GM20431 (cell line): ENCODE data around the gene ABL1.

Experiments used
- in situ Hi-C: fragments of 300-500 bp; cut with MseI, MboI; formaldehyde crosslinking; loops from one replicate; pipeline ENCODE4 v1.15.0; 2020; ENCODE audit warnings: low sequenced_read_pairs; ENCODE audit not compliant: unreplicated experiment

ABL1 gene

GRCh38 chr9:130824643-130825350 lies 10.3 kb upstream of the ABL1 start:
- in situ Hi-C loops, result no loop called here

GRCh38 chr9:130825351-130825651 lies 9.8 kb upstream of the ABL1 start:
- in situ Hi-C loops, result no loop called here

- in situ Hi-C loops, result no loop called here
Observed at GRCh38 chr9:130825809-130826208, 9.2 kb upstream of the ABL1 start.

GRCh38 chr9:130829762-130830161 lies 5.3 kb upstream of the ABL1 start:
- in situ Hi-C loops, result no loop called here

GRCh38 chr9:130830231-130830760 lies 4.8 kb upstream of the ABL1 start:
- in situ Hi-C loops, result no loop called here

GRCh38 chr9:130831077-130831476 lies 4.0 kb upstream of the ABL1 start:
- in situ Hi-C loops, result no loop called here

GRCh38 chr9:130833031-130833990 lies 1.7 kb upstream of the ABL1 start:
- in situ Hi-C loops, result no loop called here

- in situ Hi-C loops, result no loop called here
Observed at GRCh38 chr9:130835441-130836298, 616 bp downstream of the ABL1 start.

GRCh38 chr9:130837002-130837511 lies 2.0 kb downstream of the ABL1 start:
- in situ Hi-C loops, result no loop called here

GRCh38 chr9:130837643-130838042 lies 2.6 kb downstream of the ABL1 start:
- in situ Hi-C loops, result no loop called here

- in situ Hi-C loops, result no loop called here
Observed at GRCh38 chr9:130839132-130840111, 4.4 kb downstream of the ABL1 start.

- in situ Hi-C loops, result no loop called here
Observed at GRCh38 chr9:130842545-130842944, 7.5 kb downstream of the ABL1 start.

GRCh38 chr9:130843049-130843908 lies 8.2 kb downstream of the ABL1 start:
- in situ Hi-C loops, result no loop called here

- in situ Hi-C loops, result no loop called here
Observed at GRCh38 chr9:130844044-130844451, 9.0 kb downstream of the ABL1 start.

- in situ Hi-C loops, result no loop called here
Observed at GRCh38 chr9:130845254-130845653, 10.2 kb downstream of the ABL1 start.

- in situ Hi-C loops, result no loop called here
Observed at GRCh38 chr9:130845901-130846481, 10.9 kb downstream of the ABL1 start.

GRCh38 chr9:130846487-130847305 lies 11.6 kb downstream of the ABL1 start:
- in situ Hi-C loops, result no loop called here
